Endothelial cell of umbilical vein (primary cell): ENCODE results near the gene MYORG.

ENCODE experiments used
- POLR2A ChIP-seq: IDR thresholded peaks from 2 replicates; pipeline ENCODE4 v1.6.1; 2012; ENCODE audit warnings: low read depth, mild to moderate bottlenecking, control low read depth, low read length
- POLR2AphosphoS5 ChIP-seq: IDR thresholded peaks from 2 replicates; pipeline ENCODE4 v1.6.1; 2012; ENCODE audit warnings: low read depth, mild to moderate bottlenecking, control low read depth, low read length, moderate library complexity; ENCODE audit not compliant: insufficient read depth
- TF ChIP-seq, protein P1 (sequence below), 2 donors: IDR thresholded peaks; 1 replicate in 1 of 2; 2 replicates in 1 of 2; pipeline ENCODE4 v1.5.1; 2011; ENCODE audit warnings: low read length in 2 of 2, mild to moderate bottlenecking in 2 of 2, moderate library complexity in 2 of 2, control low read depth in 1 of 2, inconsistent platforms in 1 of 2, low read depth in 1 of 2; ENCODE audit not compliant: insufficient read depth in 1 of 2; ENCODE audit errors: extremely low read depth in 1 of 2

DNA sequence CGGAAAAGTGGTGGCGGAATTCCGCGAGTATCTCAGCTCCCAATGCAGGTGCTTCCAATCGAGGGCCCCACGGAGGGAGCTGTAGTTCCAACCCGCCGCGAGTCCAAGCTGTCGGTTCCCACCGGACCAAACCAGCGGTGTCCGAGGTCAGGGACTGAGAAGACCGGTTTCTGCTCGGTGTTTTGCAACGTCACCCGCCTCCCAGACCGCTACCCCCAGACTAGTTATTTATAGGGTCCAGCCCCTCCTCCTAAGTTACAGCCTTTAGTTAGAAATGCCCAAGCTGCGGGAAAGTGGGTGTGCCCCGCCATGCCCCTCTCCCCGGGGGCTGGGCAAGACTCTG, 677 bp upstream of the MYORG start:
- TF ChIP-seq POLR2A (no peak), POLR2AphosphoS5 (no peak)
- TF ChIP-seq, protein P1, sequence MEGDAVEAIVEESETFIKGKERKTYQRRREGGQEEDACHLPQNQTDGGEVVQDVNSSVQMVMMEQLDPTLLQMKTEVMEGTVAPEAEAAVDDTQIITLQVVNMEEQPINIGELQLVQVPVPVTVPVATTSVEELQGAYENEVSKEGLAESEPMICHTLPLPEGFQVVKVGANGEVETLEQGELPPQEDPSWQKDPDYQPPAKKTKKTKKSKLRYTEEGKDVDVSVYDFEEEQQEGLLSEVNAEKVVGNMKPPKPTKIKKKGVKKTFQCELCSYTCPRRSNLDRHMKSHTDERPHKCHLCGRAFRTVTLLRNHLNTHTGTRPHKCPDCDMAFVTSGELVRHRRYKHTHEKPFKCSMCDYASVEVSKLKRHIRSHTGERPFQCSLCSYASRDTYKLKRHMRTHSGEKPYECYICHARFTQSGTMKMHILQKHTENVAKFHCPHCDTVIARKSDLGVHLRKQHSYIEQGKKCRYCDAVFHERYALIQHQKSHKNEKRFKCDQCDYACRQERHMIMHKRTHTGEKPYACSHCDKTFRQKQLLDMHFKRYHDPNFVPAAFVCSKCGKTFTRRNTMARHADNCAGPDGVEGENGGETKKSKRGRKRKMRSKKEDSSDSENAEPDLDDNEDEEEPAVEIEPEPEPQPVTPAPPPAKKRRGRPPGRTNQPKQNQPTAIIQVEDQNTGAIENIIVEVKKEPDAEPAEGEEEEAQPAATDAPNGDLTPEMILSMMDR (IDR thresholded peaks at IDR 0.05; ENCODE audit: extremely low read depth in 1 of 2, insufficient read depth in 1 of 2, low read depth in 1 of 2, low read length in 2 of 2), result no peak
